PFSK-1 (cell line): ENCODE measurements around the gene DAAM2.

ENCODE experiments used
- FOXP2 ChIP-seq: optimal IDR thresholded peaks from 2 replicates; pipeline ENCODE3; 2011; ENCODE audit warnings: borderline replicate concordance, control low read depth, inconsistent platforms; ENCODE audit not compliant: insufficient read depth; ENCODE audit errors: extremely low read length, extremely low read depth
- POLR2AphosphoS5 ChIP-seq: IDR thresholded peaks from 2 replicates; pipeline ENCODE4 v1.6.1; 2012; ENCODE audit warnings: low read depth, mild to moderate bottlenecking, control low read depth, low read length, moderate library complexity
- REST ChIP-seq, 2 experiments: IDR thresholded peaks; 2 replicates each; pipeline versions ENCODE4 v1.6.1 to v1.8.0; 2011 to 2012; ENCODE audit warnings: low read depth in 2 of 2, low read length in 2 of 2, control low read depth in 1 of 2, inconsistent platforms in 1 of 2, mild to moderate bottlenecking in 1 of 2, moderate library complexity in 1 of 2; ENCODE audit not compliant: insufficient read depth in 1 of 2
- SIN3A ChIP-seq: IDR thresholded peaks from 2 replicates; pipeline ENCODE4 v1.6.1; 2012; ENCODE audit warnings: mild to moderate bottlenecking, low read length, moderate library complexity, borderline replicate concordance; ENCODE audit not compliant: insufficient read depth
- TAF1 ChIP-seq: IDR thresholded peaks from 2 replicates; pipeline ENCODE4 v1.6.1; 2012; ENCODE audit warnings: low read length, control low read depth, borderline replicate concordance; ENCODE audit not compliant: insufficient read depth

Gene DAAM2

GRCh38 chr6:39902136-39902535 lies 110.0 kb downstream of the DAAM2 start:
- TF ChIP-seq POLR2AphosphoS5 (no peak), SIN3A (no peak), FOXP2 (no peak), REST (IDR thresholded peaks at IDR 0.05; ENCODE audit: insufficient read depth in 1 of 2, low read depth in 2 of 2, low read length in 2 of 2) (no peak), TAF1 (no peak)

GRCh38 chr6:39902786-39903465 lies 110.8 kb downstream of the DAAM2 start:
- no peak for TF ChIP-seq TAF1
- no peak for TF ChIP-seq POLR2AphosphoS5
- TF ChIP-seq FOXP2 = no peak
- TF ChIP-seq REST (IDR thresholded peaks at IDR 0.05; ENCODE audit: insufficient read depth in 1 of 2, low read depth in 2 of 2, low read length in 2 of 2) = no peak

- no peak for TF ChIP-seq FOXP2
- no peak for TF ChIP-seq REST (IDR thresholded peaks at IDR 0.05; ENCODE audit: insufficient read depth in 1 of 2, low read depth in 2 of 2, low read length in 2 of 2)
- no peak for TF ChIP-seq POLR2AphosphoS5
- no peak for TF ChIP-seq SIN3A
- TF ChIP-seq TAF1 = no peak
Observed at GRCh38 chr6:39903656-39904055, 111.5 kb downstream of the DAAM2 start.

DNA sequence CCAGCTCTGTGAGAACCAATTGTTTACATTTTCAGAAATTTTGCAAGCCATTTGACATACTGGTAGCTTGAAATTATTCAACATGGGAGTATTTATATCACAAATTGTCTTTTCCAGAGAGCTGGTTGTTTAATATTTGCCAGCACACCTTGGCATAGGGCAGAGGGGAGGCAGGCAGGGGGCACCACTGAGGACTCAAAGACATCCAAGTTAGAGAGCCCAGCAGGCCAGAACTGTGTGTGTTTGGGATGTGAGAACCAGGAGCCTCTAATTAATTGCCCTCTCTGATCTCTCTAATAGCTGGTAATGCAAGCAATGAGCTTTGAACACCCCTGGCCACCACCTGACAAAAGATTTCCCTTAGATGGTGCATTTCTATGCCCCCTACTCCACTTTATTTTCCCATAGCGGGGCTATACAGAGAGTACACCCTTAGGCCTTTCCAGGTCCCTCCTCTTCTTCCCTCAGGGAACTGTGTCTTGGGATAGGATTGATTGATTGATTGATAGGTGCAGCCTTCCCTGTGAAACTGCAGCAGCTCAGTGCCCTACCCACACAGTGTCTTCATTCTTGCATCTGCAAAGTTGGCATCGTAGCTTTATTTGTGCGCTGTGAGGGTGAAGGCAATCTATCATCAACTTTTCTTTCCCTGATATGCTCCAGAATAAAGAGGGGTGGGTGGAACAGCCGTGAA lies 112.9 kb downstream of the DAAM2 start:
- no peak for TF ChIP-seq REST (IDR thresholded peaks at IDR 0.05; ENCODE audit: insufficient read depth in 1 of 2, low read depth in 2 of 2, low read length in 2 of 2)
- no peak for TF ChIP-seq POLR2AphosphoS5
- TF ChIP-seq FOXP2 = no peak
- TF ChIP-seq TAF1 = no peak
- no peak for TF ChIP-seq SIN3A
